ENCODE results near the gene ZNF518A. TPM values are rescaled to one million over a fixed set of nuclear protein-coding genes. Genes with fewer than 3 reads are reported as not detected.

The ZNF518A gene
- 7.6 and 7.7 TPM in 2 replicates for total RNA-seq

DNA sequence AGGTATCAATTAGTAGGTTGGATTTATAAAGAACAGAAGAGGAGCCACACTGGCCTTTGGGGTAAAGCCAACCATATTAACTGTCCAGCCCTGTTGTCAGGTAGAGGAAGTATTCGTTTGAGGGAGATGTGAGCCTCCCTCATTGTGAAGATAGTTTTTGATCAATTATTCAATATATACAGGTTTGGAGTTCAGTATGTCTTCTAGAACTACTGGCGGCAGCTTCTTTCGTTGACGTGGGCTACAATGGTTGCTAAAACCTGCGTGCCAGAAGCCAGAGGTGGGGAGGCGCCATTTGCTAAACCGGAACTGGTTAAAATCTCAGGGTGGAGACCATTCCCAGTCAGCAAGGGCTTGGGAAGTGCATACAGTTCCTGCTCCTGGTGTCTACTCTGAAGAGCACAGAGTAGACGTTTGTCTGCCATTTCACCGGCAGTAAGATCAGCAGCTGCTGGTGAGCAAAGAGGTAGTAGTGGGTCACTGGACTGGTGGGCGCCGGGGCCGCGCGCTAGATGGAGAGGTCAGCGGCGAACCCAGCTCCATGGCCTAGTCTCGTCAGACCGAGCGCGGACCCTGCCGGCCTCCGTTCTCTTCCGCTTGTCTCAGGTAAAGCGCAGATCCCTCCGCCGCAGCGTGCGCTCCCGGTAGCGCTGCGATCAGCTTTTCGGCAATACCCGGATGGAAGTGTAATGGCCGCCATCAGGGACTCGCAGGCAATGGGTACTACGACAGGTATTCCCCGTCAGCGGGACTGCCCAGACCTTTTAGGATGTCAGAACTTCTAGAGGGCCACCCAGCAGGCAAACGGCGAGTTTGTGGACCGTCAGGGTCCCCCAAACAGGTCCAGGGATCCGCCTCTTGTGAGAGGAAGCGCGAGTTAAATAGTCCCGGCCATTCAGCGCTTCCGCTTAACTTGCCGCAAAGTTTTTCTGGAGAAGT is at the start of gene ZNF518A:
TSS of gene ZNF518A (plus strand) at position 911 of the 939 bp plus-strand sequence. CDS start 26,026 bp downstream, outside the sequence.

Other genes starting within 250 kb of the ZNF518A start
- gene CC2D2B, start 222.3 kb upstream of the ZNF518A start, total RNA-seq, result not detected in 2 replicates
- gene CCNJ, start 86.7 kb upstream of the ZNF518A start, total RNA-seq, result 3.0 and 3.6 TPM in 2 replicates
- gene BLNK, start 141.3 kb downstream of the ZNF518A start, total RNA-seq, result 0.31 and 0.87 TPM in 2 replicates
- not detected in 2 replicates for gene DNTT, start 174.1 kb downstream of the ZNF518A start, total RNA-seq
- not detected in 2 replicates for gene OPALIN, start 228.7 kb downstream of the ZNF518A start, total RNA-seq